HG02981 (cell line): ENCODE results near the gene PCAT6.
"Not testable (repeated sequence)": the region's sequence is repeated elsewhere in the genome, so short reads cannot be mapped to it uniquely, and the experiment has no call there.

Source experiments
- ATAC-seq: cut with Tn5 transposase; IDR thresholded peaks from one replicate; pipeline ENCODE4 v1.9.1; 2021; ENCODE audit warnings: mild to moderate bottlenecking, moderate library complexity; ENCODE audit not compliant: unreplicated experiment

PCAT6 gene

GRCh38 chr1:202806845-202807450, 3.8 kb upstream of the PCAT6 start:
- no peak for ATAC-seq

GRCh38 chr1:202807451-202807925, 3.3 kb upstream of the PCAT6 start:
- no peak for ATAC-seq

- no peak for ATAC-seq
Measured at GRCh38 chr1:202807926-202808757, 2.6 kb upstream of the PCAT6 start, which contains the start of gene KDM5B. Gene KDM5B (minus strand): TSS chr1:202808421. CDS start chr1:202808305, 116 bp downstream.

- ATAC-seq = no peak
Measured at GRCh38 chr1:202809597-202810159, 1.1 kb upstream of the PCAT6 start.

- ATAC-seq = no peak
Measured at GRCh38 chr1:202810193-202810614, 550 bp upstream of the PCAT6 start.

- peak; percentile 12 for ATAC-seq
Measured at GRCh38 chr1:202811296-202812175, 782 bp downstream of the PCAT6 start.

- ATAC-seq = no peak
Measured at GRCh38 chr1:202812176-202813026, 1.6 kb downstream of the PCAT6 start.

- no peak for ATAC-seq
Measured at GRCh38 chr1:202815120-202815519, 4.4 kb downstream of the PCAT6 start.

- no peak for ATAC-seq
Measured at GRCh38 chr1:202818819-202819218, 8.1 kb downstream of the PCAT6 start.

GRCh38 chr1:202821467-202821866, 10.7 kb downstream of the PCAT6 start:
- no peak for ATAC-seq

- no peak for ATAC-seq
Measured at GRCh38 chr1:202825748-202826147, 15.0 kb downstream of the PCAT6 start.

- not testable (repeated sequence) for ATAC-seq
Measured at GRCh38 chr1:202829223-202829622, 18.5 kb downstream of the PCAT6 start.

GRCh38 chr1:202831906-202832305, 21.2 kb downstream of the PCAT6 start:
- no peak for ATAC-seq

GRCh38 chr1:202834771-202835547, 24.2 kb downstream of the PCAT6 start:
- ATAC-seq = no peak

- no peak for ATAC-seq
Measured at GRCh38 chr1:202835548-202836072, 24.9 kb downstream of the PCAT6 start.

- ATAC-seq = no peak
Measured at GRCh38 chr1:202836623-202837403, 26.1 kb downstream of the PCAT6 start.

GRCh38 chr1:202837746-202838262, 27.1 kb downstream of the PCAT6 start:
- no peak for ATAC-seq

- ATAC-seq = no peak
Measured at GRCh38 chr1:202843081-202843480, 32.3 kb downstream of the PCAT6 start.
